HG03045 (cell line): ENCODE data around the gene RALGAPA1.

Experiments used
- ATAC-seq: cut with Tn5 transposase; IDR thresholded peaks from one replicate; pipeline ENCODE4 v1.9.1; 2021; ENCODE audit warnings: mild to moderate bottlenecking, moderate library complexity; ENCODE audit not compliant: unreplicated experiment

The RALGAPA1 gene

DNA sequence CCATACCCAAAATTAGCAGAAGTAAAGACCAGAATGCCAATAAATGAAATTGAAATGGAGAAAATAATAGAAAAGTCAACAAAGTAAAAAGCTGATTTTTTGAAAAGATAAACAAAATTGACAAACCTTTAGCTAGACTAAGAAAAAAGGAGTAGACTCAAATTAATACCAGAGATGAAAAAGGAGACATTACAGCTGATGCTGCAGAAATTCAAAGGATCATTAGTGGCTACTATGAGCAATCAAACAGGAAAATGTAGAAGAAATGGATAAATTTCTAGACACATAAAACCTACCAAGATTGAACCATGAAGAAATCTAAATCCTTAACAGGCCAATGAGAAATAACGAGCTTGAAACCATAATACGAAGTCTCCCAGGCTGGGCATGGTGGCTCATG, 309.9 kb downstream of the RALGAPA1 start:
- ATAC-seq = no peak

DNA sequence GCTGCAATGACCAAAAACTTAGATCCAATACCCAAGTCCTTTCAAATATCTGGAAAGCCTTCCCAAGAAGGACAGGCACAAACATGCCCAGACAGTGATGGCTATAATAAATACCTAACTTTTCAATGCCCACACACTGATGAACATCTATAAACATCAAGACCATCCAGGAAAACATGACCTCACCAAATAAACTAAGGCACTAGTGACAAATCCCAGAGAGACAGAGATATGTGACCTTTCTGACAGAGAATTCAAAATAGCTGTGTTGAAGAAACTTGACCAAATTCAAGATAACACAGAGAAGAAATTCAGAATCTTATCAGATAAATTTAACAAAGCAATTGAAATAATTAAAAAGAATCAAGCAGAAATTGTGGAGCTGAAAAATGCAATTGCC, 313.8 kb downstream of the RALGAPA1 start:
- ATAC-seq = no peak

DNA sequence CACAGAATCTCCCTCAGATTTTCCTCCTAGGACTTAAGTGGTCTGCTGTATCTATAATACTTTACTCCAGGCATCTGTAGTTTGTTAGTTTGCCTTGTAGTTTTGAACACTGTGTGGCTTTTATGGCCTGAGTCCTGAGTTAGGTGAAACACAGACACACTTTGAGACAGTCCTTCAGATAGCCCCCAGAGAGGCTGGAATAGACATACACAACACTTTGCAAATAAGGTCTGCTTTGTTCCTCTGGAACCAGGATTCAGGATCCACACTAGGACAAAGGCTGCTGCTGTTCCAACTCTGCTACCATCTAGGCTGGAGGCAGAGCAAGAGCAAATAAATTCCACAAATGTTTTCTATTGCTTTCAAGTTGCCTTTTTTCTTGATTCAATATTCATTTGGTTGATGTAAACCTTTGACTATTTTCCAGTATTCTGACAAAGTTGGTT, 316.5 kb downstream of the RALGAPA1 start:
- ATAC-seq = no peak
